K562 (cell line): ENCODE measurements around the gene PSAP. TPM values are rescaled to one million over a fixed set of nuclear protein-coding genes. Genes with fewer than 3 reads are reported as not detected.
A peak's percentile ranks its signal among the peaks of the same experiment; 100 is the strongest.

ENCODE experiments used
- CBFA2T2 ChIP-seq: fragments of 450-650 bp; conservative IDR thresholded peaks from 2 replicates; pipeline ENCODE4 v1.6.1; 2017; ENCODE audit warnings: mild to moderate bottlenecking
- CCAR2 ChIP-seq: fragments of 200-400 bp; formaldehyde crosslinking; IDR thresholded peaks from 2 replicates; pipeline ENCODE4 v1.6.1; 2017; ENCODE audit warnings: mild to moderate bottlenecking, low read depth, low read length
- DMBX1 ChIP-seq: fragments of 250-450 bp; sonication (Bioruptor Pico); IDR thresholded peaks from 2 replicates; pipeline ENCODE4 v1.8.0; 2022; ENCODE audit warnings: inconsistent platforms, mild to moderate bottlenecking, moderate library complexity, borderline replicate concordance
- ETS2 ChIP-seq: IDR thresholded peaks from 2 replicates; pipeline ENCODE4 v1.6.1; 2016; ENCODE audit warnings: borderline replicate concordance, missing genetic modification characterization, mild to moderate bottlenecking, moderate library complexity, missing compliant biosample characterization; ENCODE audit not compliant: poor library complexity, severe bottlenecking
- FOXJ2 ChIP-seq: fragments of 200-800 bp; sonication (Bioruptor generic); IDR thresholded peaks from 2 replicates; pipeline ENCODE4 v1.6.1; 2016; ENCODE audit warnings: missing genetic modification characterization, missing compliant biosample characterization
- FOXK1 ChIP-seq: sonication (generic); formaldehyde crosslinking; IDR thresholded peaks from 2 replicates; pipeline ENCODE4 v1.8.0; 2022; ENCODE audit warnings: missing genetic modification reagents, mild to moderate bottlenecking, borderline replicate concordance
- GABPA ChIP-seq: fragments of 200-800 bp; sonication (Bioruptor generic); conservative IDR thresholded peaks from 2 replicates; pipeline ENCODE4 v1.6.1; 2016; ENCODE audit warnings: low read depth, missing genetic modification characterization, missing compliant biosample characterization
- HDAC2 ChIP-seq: fragments of 450-650 bp; IDR thresholded peaks from 2 replicates; pipeline ENCODE4 v1.6.1; 2016; ENCODE audit warnings: mild to moderate bottlenecking
- HNRNPL ChIP-seq: fragments of 200-400 bp; formaldehyde crosslinking; IDR thresholded peaks from 2 replicates; pipeline ENCODE4 v1.6.1; 2017; ENCODE audit warnings: low read depth, mild to moderate bottlenecking, low read length
- IFI16 ChIP-seq: fragments of 250-450 bp; sonication (Bioruptor Pico); IDR thresholded peaks from 2 replicates; pipeline ENCODE4 v2.1.2; 2022; ENCODE audit warnings: mild to moderate bottlenecking, inconsistent platforms
- ILK ChIP-seq: fragments of 450-650 bp; IDR thresholded peaks from 2 replicates; pipeline ENCODE4 v1.6.1; 2016; ENCODE audit warnings: missing genetic modification characterization, low read depth, mild to moderate bottlenecking, missing compliant biosample characterization, moderate library complexity, borderline replicate concordance
- MAFK ChIP-seq: IDR thresholded peaks from 2 replicates; pipeline ENCODE4 v1.6.1; 2011; ENCODE audit warnings: low read length, improper control_type of control experiment
- NR2C1 ChIP-seq, 2 experiments: fragments of 450-650 bp; IDR thresholded peaks; 2 replicates each; pipeline ENCODE4 v1.6.1; 2017; ENCODE audit warnings: mild to moderate bottlenecking in 2 of 2, antibody characterized with exemption in 1 of 2, inconsistent platforms in 1 of 2, missing compliant biosample characterization in 1 of 2, missing genetic modification characterization in 1 of 2
- NR2F6 ChIP-seq: fragments of 450-650 bp; formaldehyde crosslinking; IDR thresholded peaks from 2 replicates; pipeline ENCODE4 v1.4.0; 2020; ENCODE audit warnings: mild to moderate bottlenecking
- POLR3A ChIP-seq: IDR thresholded peaks from 2 replicates; pipeline ENCODE4 v1.6.1; 2011; ENCODE audit warnings: borderline replicate concordance, mild to moderate bottlenecking, moderate library complexity; ENCODE audit not compliant: insufficient read length, insufficient read depth; ENCODE audit errors: extremely low read depth
- POLR3G ChIP-seq: IDR thresholded peaks from 2 replicates; pipeline ENCODE4 v1.6.1; 2011; ENCODE audit not compliant: insufficient read length, insufficient replicate concordance; ENCODE audit errors: extremely low read depth
- RFX5 ChIP-seq: IDR thresholded peaks from 2 replicates; pipeline ENCODE4 v1.6.1; 2011; ENCODE audit warnings: low read depth, mild to moderate bottlenecking, improper control_type of control experiment, low read length
- SRSF7 ChIP-seq: fragments of 200-400 bp; formaldehyde crosslinking; optimal IDR thresholded peaks from 2 replicates; pipeline ENCODE3; 2017; ENCODE audit warnings: mild to moderate bottlenecking, low read depth, low read length
- TCF7 ChIP-seq: sonication (generic); IDR thresholded peaks from 2 replicates; pipeline ENCODE4 v1.6.1; 2016; ENCODE audit warnings: antibody characterized with exemption, borderline replicate concordance
- TOE1 ChIP-seq, 2 experiments: fragments of 450-650 bp in 1 of 2; sonication (generic) in 1 of 2; formaldehyde crosslinking in 1 of 2; IDR thresholded peaks; 2 replicates each; pipeline versions ENCODE4 v1.7.1 to v1.8.0; 2016 to 2022; ENCODE audit warnings: borderline replicate concordance in 2 of 2, mild to moderate bottlenecking in 2 of 2, antibody characterized with exemption in 1 of 2, inconsistent platforms in 1 of 2, low read depth in 1 of 2, missing genetic modification reagents in 1 of 2, moderate library complexity in 1 of 2
- U2AF2 ChIP-seq: fragments of 200-400 bp; formaldehyde crosslinking; optimal IDR thresholded peaks from 2 replicates; pipeline ENCODE3; 2017; ENCODE audit warnings: low read depth, mild to moderate bottlenecking, low read length
- WHSC1 ChIP-seq: IDR thresholded peaks from one replicate; pipeline ENCODE4 v1.6.1; 2012; ENCODE audit warnings: low read length, control low read depth, inconsistent platforms
- ZFX ChIP-seq: sonication (generic); formaldehyde crosslinking; IDR thresholded peaks from 2 replicates; pipeline ENCODE4 v1.8.0; 2022; ENCODE audit warnings: mild to moderate bottlenecking, missing genetic modification reagents, moderate library complexity
- ZNF134 ChIP-seq: fragments of 250-450 bp; sonication (Bioruptor Pico); conservative IDR thresholded peaks from 2 replicates; pipeline ENCODE4 v1.4.0; 2020
- ZNF224 ChIP-seq: sonication (generic); formaldehyde crosslinking; IDR thresholded peaks from 2 replicates; pipeline ENCODE4 v1.8.0; 2022; ENCODE audit warnings: mild to moderate bottlenecking, missing genetic modification reagents
- ZNF436 ChIP-seq: fragments of 250-450, 450-650 bp; sonication (Bioruptor Pico); formaldehyde crosslinking; IDR thresholded peaks from 2 replicates; pipeline ENCODE4 v1.7.0; 2020; ENCODE audit warnings: mild to moderate bottlenecking
- ZNF57 ChIP-seq: fragments of 450-650 bp; formaldehyde crosslinking; IDR thresholded peaks from 2 replicates; pipeline ENCODE4 v1.4.0; 2020; ENCODE audit warnings: mild to moderate bottlenecking, moderate library complexity
- ZNF586 ChIP-seq: fragments of 450-650 bp; formaldehyde crosslinking; conservative IDR thresholded peaks from 2 replicates; pipeline ENCODE4 v1.4.0; 2020; ENCODE audit warnings: mild to moderate bottlenecking, moderate library complexity
- polyA plus RNA-seq, 8 experiments: library from polyadenylated mRNA; depleted of rRNA in 4 of 8; stranded (reverse) in 5 of 8; unstranded in 3 of 8; fragments of >200 nt; fragmentation: Nextera tagmentation in 2 of 8; fragmentation: Illumina TruSeq in 1 of 8; extraction: Ambion mirVana in 2 of 8; extraction: Trizol in 1 of 8; gene quantifications; 2 replicates each; pipeline versions ENCODE4 v1.2.1 to v1.2.3, GENCODE V29; 2011 to 2014; ENCODE audit warnings: inconsistent platforms in 1 of 8, missing spikeins in 1 of 8
- total RNA-seq, 7 experiments: library from RNA; depleted of rRNA in 6 of 7; stranded (reverse); fragments of >200 nt in 6 of 7; fragmentation: Illumina TruSeq in 2 of 7; extraction: Trizol in 2 of 7; gene quantifications; 2 replicates each; pipeline versions ENCODE4 v1.2.1 to v1.2.3, GENCODE V29; 2011 to 2021; ENCODE audit warnings: low replicate concordance in 1 of 7
- TF ChIP-seq, protein P1 (sequence below): IDR thresholded peaks from 2 replicates; pipeline ENCODE4 v1.6.1; 2014; ENCODE audit warnings: antibody characterized with exemption
- TF ChIP-seq, protein P2 (sequence below): sonication (generic); formaldehyde crosslinking; IDR thresholded peaks from 2 replicates; pipeline ENCODE4 v1.8.0; 2022; ENCODE audit warnings: missing genetic modification reagents, mild to moderate bottlenecking, moderate library complexity, borderline replicate concordance

Gene PSAP
- total and polyA plus RNA-seq, 9 of the 15 experiments (the other 6 are each of a cell fraction or from before 2014, with no cell fraction given), result 245 to 700 (median 429) TPM

DNA sequence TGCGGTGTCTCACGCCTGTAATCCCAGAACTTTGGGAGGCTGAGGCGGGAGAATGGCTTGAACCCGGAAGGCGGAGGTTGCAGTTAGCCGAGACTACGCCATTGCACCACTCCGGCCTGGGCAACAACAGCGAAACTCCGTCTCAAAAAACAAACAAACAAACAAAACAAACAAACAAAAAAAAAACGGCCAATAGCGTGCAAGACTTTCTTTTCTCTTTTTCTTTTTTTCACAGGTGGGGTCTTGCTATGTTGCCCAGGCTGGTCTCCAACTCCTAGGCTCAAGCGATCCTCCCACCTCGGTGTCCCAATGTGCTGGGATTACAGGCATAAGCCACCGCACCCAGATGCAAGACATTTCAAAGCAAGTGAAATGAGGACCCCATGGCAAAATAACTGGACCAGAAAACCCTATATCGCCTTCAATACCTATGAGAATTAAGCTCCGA lies 1.6 kb downstream of the PSAP start (continued):
- TF ChIP-seq, protein P1, sequence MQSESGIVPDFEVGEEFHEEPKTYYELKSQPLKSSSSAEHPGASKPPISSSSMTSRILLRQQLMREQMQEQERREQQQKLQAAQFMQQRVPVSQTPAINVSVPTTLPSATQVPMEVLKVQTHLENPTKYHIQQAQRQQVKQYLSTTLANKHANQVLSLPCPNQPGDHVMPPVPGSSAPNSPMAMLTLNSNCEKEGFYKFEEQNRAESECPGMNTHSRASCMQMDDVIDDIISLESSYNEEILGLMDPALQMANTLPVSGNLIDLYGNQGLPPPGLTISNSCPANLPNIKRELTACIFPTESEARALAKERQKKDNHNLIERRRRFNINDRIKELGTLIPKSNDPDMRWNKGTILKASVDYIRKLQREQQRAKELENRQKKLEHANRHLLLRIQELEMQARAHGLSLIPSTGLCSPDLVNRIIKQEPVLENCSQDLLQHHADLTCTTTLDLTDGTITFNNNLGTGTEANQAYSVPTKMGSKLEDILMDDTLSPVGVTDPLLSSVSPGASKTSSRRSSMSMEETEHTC, result no peak
- TF ChIP-seq CCAR2 (no peak), FOXK1 (CRISPR knock-in tag) (peak; percentile 90; the same call in 1 of the 2 replicates), MAFK (no peak), ZNF586 (CRISPR knock-in tag) (no peak), ZNF57 (CRISPR knock-in tag) (no peak), SRSF7 (no peak), IFI16 (CRISPR knock-in tag) (no peak), POLR3G (no peak), HNRNPL (no peak), CBFA2T2 (no peak), GABPA (no peak), POLR3A (no peak), NR2C1 (IDR thresholded peaks at IDR 0.05) (no peak), NR2C1 (tag; IDR thresholded peaks at IDR 0.05) (0 out of 2 replicates have a peak, but pooled peaks have one; percentile 9), ETS2 (no peak), NR2F6 (CRISPR knock-in tag) (no peak), FOXJ2 (no peak), ZNF436 (CRISPR knock-in tag) (no peak), DMBX1 (CRISPR knock-in tag) (no peak), ZNF134 (CRISPR knock-in tag) (no peak), ZFX (no peak), TCF7 (no peak), HDAC2 (peak; percentile 78), ZNF224 (no peak), ILK (tag) (no peak), U2AF2 (no peak), TOE1 (IDR thresholded peaks at IDR 0.05; ENCODE audit: borderline replicate concordance) (no peak), TOE1 (CRISPR knock-in tag; IDR thresholded peaks at IDR 0.05; ENCODE audit: borderline replicate concordance, low read depth) (no peak), WHSC1 (no peak), RFX5 (no peak)
- TF ChIP-seq, protein P2, sequence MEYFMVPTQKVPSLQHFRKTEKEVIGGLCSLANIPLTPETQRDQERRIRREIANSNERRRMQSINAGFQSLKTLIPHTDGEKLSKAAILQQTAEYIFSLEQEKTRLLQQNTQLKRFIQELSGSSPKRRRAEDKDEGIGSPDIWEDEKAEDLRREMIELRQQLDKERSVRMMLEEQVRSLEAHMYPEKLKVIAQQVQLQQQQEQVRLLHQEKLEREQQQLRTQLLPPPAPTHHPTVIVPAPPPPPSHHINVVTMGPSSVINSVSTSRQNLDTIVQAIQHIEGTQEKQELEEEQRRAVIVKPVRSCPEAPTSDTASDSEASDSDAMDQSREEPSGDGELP, result peak; percentile 42
